ENCODE data around the gene TASP1.

Gene TASP1

GRCh38 chr20:13412806-13413445 lies 225.8 kb downstream of the TASP1 start:
- DNase-seq (ENCODE audit: low read depth): peak; percentile 22
- no peak for TF ChIP-seq CTCF (conservative IDR thresholded peaks at IDR 0.05; ENCODE audit: control insufficient read depth, insufficient read depth, low read depth, low read length)
- no peak overlapping the region for H3K4me3 ChIP-seq (ENCODE audit: control insufficient read depth, low read depth, low read length)

- no peak for DNase-seq (ENCODE audit: low read depth)
- no peak overlapping the region for H3K4me3 ChIP-seq (ENCODE audit: control insufficient read depth, low read depth, low read length)
- TF ChIP-seq CTCF (conservative IDR thresholded peaks at IDR 0.05; ENCODE audit: control insufficient read depth, insufficient read depth, low read depth, low read length): no peak
These were observed 234.4 kb downstream of the TASP1 start for GRCh38 chr20:13404293-13404692.

- TF ChIP-seq CTCF (conservative IDR thresholded peaks at IDR 0.05; ENCODE audit: control insufficient read depth, insufficient read depth, low read depth, low read length): no peak
- no peak overlapping the region for H3K4me3 ChIP-seq (ENCODE audit: control insufficient read depth, low read depth, low read length)
- DNase-seq (ENCODE audit: low read depth): no peak
These were observed 235.3 kb downstream of the TASP1 start for GRCh38 chr20:13403453-13403852.

- DNase-seq (ENCODE audit: low read depth): no peak
- no peak for TF ChIP-seq CTCF (conservative IDR thresholded peaks at IDR 0.05; ENCODE audit: control insufficient read depth, insufficient read depth, low read depth, low read length)
These were observed 235.7 kb downstream of the TASP1 start for GRCh38 chr20:13402986-13403385.

GRCh38 chr20:13402171-13402760 lies 236.5 kb downstream of the TASP1 start:
- no peak for DNase-seq (ENCODE audit: low read depth)
- no peak for TF ChIP-seq CTCF (conservative IDR thresholded peaks at IDR 0.05; ENCODE audit: control insufficient read depth, insufficient read depth, low read depth, low read length)
- no peak overlapping the region for H3K4me3 ChIP-seq (ENCODE audit: control insufficient read depth, low read depth, low read length)

More at GRCh38 chr20:13402986-13403385, 235.7 kb downstream of the TASP1 start:
- no peak overlapping the region for H3K4me3 ChIP-seq (ENCODE audit: control insufficient read depth, low read depth, low read length)

GRCh38 chr20:13401596-13401995 lies 237.1 kb downstream of the TASP1 start:
- no peak overlapping the region for H3K4me3 ChIP-seq (ENCODE audit: control insufficient read depth, low read depth, low read length)
- DNase-seq (ENCODE audit: low read depth): no peak
- no peak for TF ChIP-seq CTCF (conservative IDR thresholded peaks at IDR 0.05; ENCODE audit: control insufficient read depth, insufficient read depth, low read depth, low read length)

All from fibroblast of mammary gland (primary cell).